DOHH2 (cell line): ENCODE data around the gene PNMA8C.

Experiments used
- CTCF ChIP-seq: fragments of 200-600 bp; sonication (generic); IDR thresholded peaks from one replicate; pipeline ENCODE4 v1.5.1; 2014; ENCODE audit warnings: antibody characterized with exemption, mild to moderate bottlenecking, low read depth, low read length; ENCODE audit not compliant: poor library complexity, severe bottlenecking
- EZH2phosphoT487 ChIP-seq: fragments of 200-600 bp; sonication (generic); IDR thresholded peaks from 2 replicates; pipeline ENCODE4 v1.6.1; 2017; ENCODE audit warnings: borderline replicate concordance, mild to moderate bottlenecking, antibody characterized with exemption, low read length, moderate library complexity, mixed read lengths

GRCh38 chr19:46435009-46435408, 6.3 kb upstream of the PNMA8C start:
- no peak for TF ChIP-seq CTCF
- no peak for TF ChIP-seq EZH2phosphoT487
